ENCODE results near the gene SMARCB1. TPM values are rescaled to one million over a fixed set of nuclear protein-coding genes. Genes with fewer than 3 reads are reported as not detected.

Gene SMARCB1
- total RNA-seq, 1 experiment from 2014 or later = 115 TPM

GRCh38 chr22:23837911-23838680 lies 51.3 kb downstream of the SMARCB1 start:
- Mint-ChIP-seq H3K9me3 (ENCODE audit: unreplicated experiment) (no peaks in the 10 kb centered on the region), H3K27me3 (ENCODE audit: insufficient read depth, unreplicated experiment) (no peaks in the 10 kb centered on the region), H3K4me1 (ENCODE audit: insufficient read depth, unreplicated experiment) (peaks cover 5% of the 10 kb centered on the region), H3K4me3 (ENCODE audit: unreplicated experiment) (no peak overlapping the region), H3K27ac (ENCODE audit: low read depth, unreplicated experiment) (peak overlapping the region; percentile 57), H3K36me3 (ENCODE audit: insufficient read depth, unreplicated experiment) (peaks cover 34% of the 10 kb centered on the region)
- no TSS peak for BruUV-seq (replicated peaks)
- ChIA-PET CTCF (no interaction called here), POLR2A (no interaction called here)
- no peak for DNase-seq (ENCODE audit: unreplicated experiment)
- TF ChIP-seq, protein P1, sequence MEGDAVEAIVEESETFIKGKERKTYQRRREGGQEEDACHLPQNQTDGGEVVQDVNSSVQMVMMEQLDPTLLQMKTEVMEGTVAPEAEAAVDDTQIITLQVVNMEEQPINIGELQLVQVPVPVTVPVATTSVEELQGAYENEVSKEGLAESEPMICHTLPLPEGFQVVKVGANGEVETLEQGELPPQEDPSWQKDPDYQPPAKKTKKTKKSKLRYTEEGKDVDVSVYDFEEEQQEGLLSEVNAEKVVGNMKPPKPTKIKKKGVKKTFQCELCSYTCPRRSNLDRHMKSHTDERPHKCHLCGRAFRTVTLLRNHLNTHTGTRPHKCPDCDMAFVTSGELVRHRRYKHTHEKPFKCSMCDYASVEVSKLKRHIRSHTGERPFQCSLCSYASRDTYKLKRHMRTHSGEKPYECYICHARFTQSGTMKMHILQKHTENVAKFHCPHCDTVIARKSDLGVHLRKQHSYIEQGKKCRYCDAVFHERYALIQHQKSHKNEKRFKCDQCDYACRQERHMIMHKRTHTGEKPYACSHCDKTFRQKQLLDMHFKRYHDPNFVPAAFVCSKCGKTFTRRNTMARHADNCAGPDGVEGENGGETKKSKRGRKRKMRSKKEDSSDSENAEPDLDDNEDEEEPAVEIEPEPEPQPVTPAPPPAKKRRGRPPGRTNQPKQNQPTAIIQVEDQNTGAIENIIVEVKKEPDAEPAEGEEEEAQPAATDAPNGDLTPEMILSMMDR (IDR thresholded peaks at IDR 0.05; ENCODE audit: unreplicated experiment) = no peak
- intact Hi-C loops (cut with micrococcal nuclease) = no loop called here

DNA sequence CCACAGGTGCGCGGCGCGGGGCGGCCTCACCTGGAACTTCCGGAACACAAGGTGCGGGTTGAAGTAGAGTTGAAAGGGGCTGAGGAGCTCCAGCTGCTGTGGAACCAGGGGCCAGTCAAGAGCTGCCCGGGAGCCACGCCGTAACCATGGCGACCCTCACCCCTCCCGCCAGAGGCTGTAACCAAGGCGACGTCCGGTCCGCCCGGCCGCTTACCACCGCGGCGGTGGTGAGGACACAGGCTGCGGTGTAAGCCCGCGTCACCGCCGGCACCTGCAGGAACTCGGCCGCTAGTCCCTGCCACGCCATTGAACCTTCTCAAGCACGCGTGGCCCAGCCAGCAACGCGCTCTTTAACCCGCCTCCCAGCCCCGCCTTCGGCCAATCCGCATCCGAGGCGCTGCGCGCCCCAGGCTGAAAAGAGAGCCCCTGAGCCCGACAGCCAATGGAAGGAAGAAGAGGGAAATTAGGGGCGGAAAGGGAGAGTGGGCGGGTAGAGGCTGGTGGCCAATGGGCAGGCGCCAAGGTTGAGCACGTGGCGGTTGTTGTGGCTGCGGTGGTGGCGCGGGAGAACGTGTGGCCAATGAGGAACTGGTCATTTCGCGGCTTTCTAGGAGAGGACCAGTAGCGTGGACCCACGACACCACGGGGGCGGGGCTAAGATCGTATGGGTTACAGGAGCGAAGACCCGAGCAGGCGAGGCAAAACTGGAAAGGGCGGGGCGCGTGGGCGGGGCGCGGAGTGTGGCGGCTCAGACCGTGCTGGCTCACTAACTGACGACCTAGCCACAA lies 52.1 kb downstream of the SMARCB1 start, which contains the start of gene DERL3:
DERL3 (minus strand) TSS at position 326 of the 788 bp plus-strand sequence; CDS start at position 307, 19 bp downstream.
- TF ChIP-seq, protein P1 (IDR thresholded peaks at IDR 0.05; ENCODE audit: unreplicated experiment) = no peak
- peaks cover 5% of the 10 kb centered on the region for H3K4me1 Mint-ChIP-seq (ENCODE audit: insufficient read depth, unreplicated experiment)
- H3K27ac Mint-ChIP-seq (ENCODE audit: low read depth, unreplicated experiment) = peak within 1 kb of the TSS; percentile 57
- no peak within 1 kb of the TSS for H3K4me3 Mint-ChIP-seq (ENCODE audit: unreplicated experiment)
- H3K27me3 Mint-ChIP-seq (ENCODE audit: insufficient read depth, unreplicated experiment) = no peaks in the 10 kb centered on the region
- peak; percentile 30 for DNase-seq (ENCODE audit: unreplicated experiment)
- H3K36me3 Mint-ChIP-seq (ENCODE audit: insufficient read depth, unreplicated experiment) = peaks cover 33% of the 10 kb centered on the region
- no TSS peak for BruUV-seq (replicated peaks)
- intact Hi-C loops (cut with micrococcal nuclease) = no loop called here
- H3K9me3 Mint-ChIP-seq (ENCODE audit: unreplicated experiment) = no peaks in the 10 kb centered on the region
- ChIA-PET CTCF (no interaction called here), POLR2A (no interaction called here)

DNA sequence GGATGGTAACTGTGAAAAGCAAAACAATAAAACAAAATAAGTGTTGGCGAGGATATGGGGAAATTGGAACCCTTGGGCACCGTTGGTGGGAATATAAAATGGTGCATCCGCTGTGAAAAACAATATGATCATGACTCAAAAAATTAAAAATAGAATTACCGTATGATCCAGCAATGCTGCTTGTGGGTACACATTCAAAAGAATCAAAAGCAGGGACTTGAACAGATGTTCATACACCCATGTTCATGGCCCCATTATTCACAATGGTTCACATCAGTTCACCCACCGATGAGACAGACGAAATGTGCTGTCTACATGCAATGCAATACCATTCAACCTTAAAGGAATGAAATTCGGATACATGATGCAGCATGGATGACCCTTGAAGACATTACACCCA lies 53.3 kb downstream of the SMARCB1 start:
- no peaks in the 10 kb centered on the region for H3K27me3 Mint-ChIP-seq (ENCODE audit: insufficient read depth, unreplicated experiment)
- CTCF ChIA-PET = no interaction called here
- BruUV-seq (replicated peaks) = no TSS peak
- H3K9me3 Mint-ChIP-seq (ENCODE audit: unreplicated experiment) = no peaks in the 10 kb centered on the region
- no peak overlapping the region for H3K4me3 Mint-ChIP-seq (ENCODE audit: unreplicated experiment)
- peaks cover 22% of the 10 kb centered on the region for H3K36me3 Mint-ChIP-seq (ENCODE audit: insufficient read depth, unreplicated experiment)
- POLR2A ChIA-PET = no interaction called here
- no peak for DNase-seq (ENCODE audit: unreplicated experiment)
- TF ChIP-seq, protein P1 (IDR thresholded peaks at IDR 0.05; ENCODE audit: unreplicated experiment) = no peak
- H3K4me1 Mint-ChIP-seq (ENCODE audit: insufficient read depth, unreplicated experiment) = peaks cover 5% of the 10 kb centered on the region
- intact Hi-C loops (cut with micrococcal nuclease) = no loop called here
- no peak overlapping the region for H3K27ac Mint-ChIP-seq (ENCODE audit: low read depth, unreplicated experiment)

DNA sequence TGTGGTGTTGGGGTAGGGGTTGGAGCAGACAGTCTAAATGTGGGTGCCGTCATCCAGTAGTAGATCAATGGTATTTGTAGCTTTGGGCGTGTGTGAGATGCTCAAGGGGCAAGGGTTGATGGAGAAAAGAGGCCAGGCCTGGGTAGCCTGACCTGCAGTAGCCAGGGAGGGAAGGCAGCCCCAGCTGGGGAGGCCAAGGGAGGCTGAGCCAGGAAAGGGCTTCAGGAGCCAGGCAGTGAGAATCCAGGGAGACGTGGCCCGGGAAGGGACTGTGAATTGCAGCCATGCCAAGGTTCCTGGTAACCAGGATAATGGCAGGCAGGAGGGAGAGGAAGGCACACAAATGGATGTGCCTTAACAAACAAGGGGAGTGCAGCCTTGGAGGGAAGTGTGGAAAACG lies 54.5 kb downstream of the SMARCB1 start:
- intact Hi-C loops (cut with micrococcal nuclease) = no loop called here
- no TSS peak for BruUV-seq (replicated peaks)
- Mint-ChIP-seq H3K4me3 (ENCODE audit: unreplicated experiment) (no peak overlapping the region), H3K27me3 (ENCODE audit: insufficient read depth, unreplicated experiment) (no peaks in the 10 kb centered on the region), H3K36me3 (ENCODE audit: insufficient read depth, unreplicated experiment) (peaks cover 14% of the 10 kb centered on the region), H3K9me3 (ENCODE audit: unreplicated experiment) (no peaks in the 10 kb centered on the region), H3K4me1 (ENCODE audit: insufficient read depth, unreplicated experiment) (peaks cover 11% of the 10 kb centered on the region), H3K27ac (ENCODE audit: low read depth, unreplicated experiment) (no peak overlapping the region)
- CTCF ChIA-PET = no interaction called here
- no peak for DNase-seq (ENCODE audit: unreplicated experiment)
- POLR2A ChIA-PET = no interaction called here
- TF ChIP-seq, protein P1 (IDR thresholded peaks at IDR 0.05; ENCODE audit: unreplicated experiment) = no peak

All from MCF 10A (cell line).